Measurements from ENCODE around the gene FAM20C.

Gene FAM20C

DNA sequence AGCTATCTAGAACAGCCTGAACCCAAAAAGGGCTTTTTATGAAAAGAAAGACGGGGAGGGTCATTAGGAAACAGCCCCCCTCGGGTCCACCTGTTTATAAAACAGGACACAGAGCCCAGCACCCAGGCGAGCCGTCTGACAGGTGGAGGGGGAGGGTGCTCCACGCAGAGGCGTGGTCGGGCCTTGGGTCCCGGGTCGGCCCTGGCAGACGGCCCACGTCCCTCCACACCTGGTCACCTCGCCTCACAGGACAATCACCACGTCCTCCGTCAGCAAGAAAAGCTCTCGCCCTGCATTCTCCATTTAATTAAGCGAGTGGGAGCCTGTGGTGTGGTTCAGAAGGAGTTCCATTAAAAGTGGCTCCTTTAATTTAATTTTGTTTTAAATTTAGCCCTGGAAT lies 55.3 kb downstream of the FAM20C start:
- no peak for DNase-seq

DNA sequence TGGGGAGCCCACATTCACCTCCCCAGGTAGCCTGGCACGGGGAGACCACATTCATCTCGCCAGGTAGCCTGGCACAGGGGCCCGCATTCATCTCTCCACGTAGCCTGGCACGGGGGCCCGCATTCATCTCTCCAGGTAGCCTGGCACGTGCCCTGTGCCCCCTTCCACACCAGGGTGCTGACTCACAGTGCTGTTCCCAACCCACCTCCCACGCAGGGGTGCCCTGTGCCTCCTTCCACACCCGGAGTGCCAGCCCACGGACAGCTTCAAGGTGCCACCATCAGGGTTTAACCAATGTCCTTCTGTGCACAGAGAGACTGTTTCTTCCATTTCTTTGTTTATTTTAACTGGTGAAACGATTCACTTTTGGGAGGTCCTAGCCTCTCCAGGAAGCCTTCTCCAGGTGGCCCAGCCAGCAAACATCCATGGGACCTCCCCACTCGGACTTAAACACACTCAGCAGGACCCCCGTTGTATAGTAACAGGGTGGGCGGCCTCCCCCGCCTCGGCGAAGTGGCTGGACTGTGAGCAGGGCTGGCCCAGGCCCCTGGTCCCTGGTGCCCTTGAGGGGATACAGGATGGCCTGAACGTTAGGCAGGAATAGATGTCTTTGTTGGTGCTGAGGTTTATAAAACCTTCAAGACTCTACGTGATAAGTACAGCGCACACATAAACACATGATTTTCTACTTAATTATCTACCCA lies 56.5 kb downstream of the FAM20C start:
- no peak for DNase-seq

DNA sequence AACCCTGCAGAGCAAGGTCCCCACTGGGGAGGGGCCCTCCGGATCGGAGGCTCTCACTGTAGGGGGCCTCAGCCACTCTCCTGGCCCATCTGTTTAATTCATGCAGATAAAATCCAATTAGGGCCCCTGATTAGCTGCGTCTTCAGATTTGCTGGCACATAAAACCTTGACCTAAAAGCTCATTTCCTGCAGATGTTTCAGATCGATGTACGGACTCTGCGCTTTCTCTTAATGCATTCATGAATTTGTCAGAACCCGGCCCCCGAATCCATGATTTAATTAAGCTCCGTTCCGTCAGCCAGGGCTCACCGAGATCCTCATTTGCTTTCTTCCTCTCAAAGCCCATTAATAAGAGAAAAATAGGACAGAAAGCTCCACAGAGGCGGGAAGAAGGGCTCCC lies 57.6 kb downstream of the FAM20C start:
- no peak for DNase-seq

DNA sequence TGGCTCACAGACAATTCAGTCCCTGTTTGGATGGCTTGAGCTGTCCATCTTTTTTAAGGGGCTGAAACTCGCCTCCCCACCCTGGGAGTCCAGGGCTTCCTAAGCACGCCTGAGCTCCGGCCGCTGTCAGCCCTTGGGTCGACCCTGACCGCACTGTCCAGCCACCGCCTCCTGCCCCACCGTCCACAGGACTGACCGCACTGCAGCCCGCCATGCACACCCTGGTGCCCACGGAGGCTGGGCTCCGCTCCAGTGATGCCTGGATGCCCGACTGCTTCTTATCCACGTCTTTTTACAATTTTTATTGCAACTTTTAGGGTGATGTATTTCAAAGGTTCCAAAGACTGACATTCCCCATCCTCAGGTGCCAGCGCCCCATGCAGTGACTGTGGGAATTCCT lies 58.2 kb downstream of the FAM20C start:
- no peak for DNase-seq

DNA sequence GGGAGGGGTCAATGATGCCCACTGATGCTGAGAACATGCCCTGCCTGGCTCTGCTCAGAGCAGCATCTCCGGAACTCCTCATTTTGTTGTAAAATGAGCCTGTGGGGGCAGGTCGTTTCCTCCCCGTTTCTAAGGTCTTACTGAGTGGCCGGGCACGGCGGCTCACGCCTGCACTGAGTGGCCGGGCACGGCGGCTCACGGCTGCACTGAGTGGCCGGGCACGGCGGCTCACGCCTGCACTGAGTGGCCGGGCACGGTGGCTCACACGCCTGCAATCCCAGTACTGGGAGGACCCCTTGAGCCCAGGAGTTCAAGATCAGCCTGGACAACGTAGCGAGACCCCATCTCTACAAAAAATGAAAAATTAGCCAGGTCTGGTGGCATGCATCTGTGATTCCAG lies 58.6 kb downstream of the FAM20C start:
- DNase-seq: no peak

DNA sequence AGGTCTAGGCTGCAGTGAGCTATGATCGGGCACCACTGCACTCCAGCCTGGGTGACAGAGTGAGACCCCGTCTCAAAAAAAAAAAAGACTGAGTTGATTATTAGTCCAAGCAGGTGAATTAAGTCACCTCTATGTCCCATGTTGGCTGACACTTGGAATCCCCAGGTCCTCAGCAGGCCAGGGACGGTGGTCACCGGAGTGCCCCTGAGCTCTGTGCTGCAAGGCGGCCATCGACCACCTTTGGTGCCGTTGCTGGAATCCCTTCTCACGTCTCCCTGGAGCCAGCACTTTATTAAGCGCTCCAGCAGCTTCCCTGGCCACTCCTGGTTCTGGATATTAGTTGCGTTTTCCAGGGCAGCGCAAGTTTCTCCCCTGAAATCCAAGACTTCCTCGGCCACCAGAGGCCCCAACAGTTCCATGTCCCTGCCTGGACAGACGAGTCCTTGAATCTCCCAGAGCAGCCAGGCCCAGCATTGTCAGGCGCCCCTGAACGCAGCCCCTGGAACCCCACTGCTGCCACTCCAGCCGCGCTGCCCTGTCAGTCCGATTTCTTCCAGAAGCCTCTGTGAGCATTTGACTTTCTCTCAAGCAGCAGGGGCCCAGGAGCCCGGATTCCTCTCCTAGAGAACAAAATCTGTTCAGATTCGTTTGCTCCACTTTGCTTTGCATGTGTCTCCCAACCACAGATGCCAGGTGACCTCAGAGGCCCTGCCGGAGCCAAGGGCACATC lies 59.2 kb downstream of the FAM20C start:
- DNase-seq: no peak

DNA sequence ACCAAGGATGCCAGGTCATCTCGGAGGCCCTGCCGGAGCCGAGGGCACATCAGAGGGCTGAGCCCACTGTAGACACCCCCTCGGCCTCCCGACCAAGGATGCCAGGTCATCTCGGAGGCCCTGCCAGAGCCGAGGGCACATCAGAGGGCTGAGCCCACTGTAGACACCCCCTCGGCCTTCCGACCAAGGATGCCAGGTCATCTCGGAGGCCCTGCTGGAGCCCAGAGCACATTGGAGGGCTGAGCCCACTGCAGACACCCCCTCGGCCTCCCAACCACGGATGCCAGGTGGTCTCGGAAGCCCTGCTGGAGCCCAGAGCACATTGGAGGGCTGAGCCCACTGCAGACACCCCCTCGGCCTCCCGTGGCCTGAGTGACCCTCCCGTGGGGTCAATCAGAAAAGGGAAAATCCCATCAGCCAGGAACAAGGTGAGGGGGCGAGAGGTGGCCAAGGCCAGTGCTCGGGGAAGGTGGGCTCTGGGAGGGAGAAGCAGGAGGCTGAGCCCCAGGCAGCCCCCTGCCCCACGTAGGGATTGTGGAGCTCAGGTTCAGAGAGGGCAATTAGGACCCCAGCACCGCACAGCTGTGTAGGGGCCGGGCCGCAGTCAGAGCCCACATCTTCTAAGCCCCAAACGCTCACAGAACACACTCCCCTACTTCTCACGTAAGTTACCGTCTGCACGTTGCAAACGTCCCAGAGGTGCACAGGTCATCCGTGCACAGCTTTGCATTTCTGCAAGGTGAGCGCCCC lies 60.0 kb downstream of the FAM20C start:
- no peak for DNase-seq

DNA sequence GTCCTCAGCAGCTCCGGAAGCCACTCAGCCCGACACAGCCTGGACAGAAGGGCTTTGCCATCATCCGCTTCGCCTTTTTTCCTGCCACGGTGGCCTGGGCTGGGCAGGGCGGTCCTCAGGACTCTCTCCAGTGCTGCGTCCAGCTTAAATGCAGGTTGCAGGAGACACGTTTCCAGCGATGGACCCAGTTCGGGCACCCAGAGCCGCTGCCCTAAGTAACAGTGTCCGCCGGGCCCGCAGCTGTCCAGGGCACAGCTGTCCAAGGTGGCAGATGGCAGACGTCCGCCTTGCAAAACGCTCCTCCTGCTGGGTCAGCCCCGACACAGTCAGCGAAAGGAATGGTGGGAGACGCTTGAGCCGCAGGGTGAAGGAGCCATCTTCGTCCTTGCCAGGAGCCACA lies 60.6 kb downstream of the FAM20C start:
- DNase-seq: no peak

DNA sequence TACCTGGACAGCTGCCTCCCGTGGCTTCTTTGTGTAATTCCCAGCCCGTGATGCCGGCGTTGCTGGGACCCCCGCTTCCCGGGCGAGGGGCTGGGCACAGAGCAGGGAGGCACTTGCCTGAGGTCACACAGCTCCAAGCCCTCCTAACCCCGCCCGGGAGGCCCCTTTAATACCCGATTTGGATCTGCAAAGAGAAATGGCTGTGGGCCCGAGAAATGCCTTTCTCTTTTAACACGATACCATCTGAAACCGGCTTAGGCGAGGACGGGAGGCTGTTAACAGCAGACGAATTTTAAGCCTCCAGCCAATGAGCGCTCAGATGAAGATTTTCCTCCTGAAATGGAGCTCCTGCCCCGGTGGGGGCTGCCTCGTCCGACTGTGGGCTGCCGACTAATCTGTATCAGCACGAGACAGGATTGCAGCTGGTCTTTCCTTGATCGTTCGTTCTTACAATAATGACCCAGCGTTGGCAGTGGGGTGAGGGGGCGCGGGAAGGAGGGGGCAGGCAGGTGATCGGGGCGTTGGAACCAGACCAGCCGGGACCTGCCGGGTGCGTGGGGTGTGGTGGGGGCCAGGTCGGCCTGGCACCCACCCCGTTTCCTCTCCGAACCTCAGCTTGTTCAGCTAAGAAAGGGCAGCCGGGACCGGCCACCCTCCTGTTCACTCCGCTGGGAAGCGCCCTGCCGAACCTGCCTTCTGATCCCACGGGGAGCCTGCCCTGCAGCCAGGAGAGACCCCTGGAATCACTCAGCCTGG lies 61.4 kb downstream of the FAM20C start:
- no peak for DNase-seq

DNA sequence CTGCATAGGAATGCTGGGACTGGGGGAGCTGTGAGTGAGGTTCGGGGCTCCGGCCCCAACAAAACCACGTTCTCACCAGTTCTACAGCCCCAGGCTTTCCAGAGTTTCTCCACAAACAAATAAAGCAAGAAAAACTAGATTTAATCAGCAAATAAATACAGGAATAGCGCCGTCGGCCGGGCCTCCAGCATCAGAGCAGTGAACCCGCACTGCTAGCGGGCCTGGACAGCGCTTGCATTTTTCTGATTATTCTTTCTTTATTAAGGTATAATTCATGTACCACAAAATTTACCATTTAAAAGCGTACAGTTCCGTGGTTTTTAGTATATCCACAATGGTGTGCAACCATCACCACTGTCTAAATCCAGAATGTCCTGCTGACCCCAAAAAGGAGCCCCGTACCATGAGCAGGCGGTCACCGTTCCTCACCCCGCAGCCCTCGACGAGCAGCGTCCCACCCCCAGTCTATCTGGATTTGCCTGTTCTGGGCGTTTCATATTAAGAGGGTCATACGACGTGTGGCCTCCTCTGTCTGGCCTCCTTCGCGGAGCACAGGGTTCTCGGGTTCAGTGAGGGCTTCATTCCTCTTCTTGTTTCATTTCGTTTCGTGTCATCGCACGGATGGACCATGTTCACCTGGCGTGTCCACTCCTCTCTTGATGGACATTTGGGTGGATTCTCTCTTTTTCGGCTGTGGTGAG lies 62.1 kb downstream of the FAM20C start:
- DNase-seq: no peak

DNA sequence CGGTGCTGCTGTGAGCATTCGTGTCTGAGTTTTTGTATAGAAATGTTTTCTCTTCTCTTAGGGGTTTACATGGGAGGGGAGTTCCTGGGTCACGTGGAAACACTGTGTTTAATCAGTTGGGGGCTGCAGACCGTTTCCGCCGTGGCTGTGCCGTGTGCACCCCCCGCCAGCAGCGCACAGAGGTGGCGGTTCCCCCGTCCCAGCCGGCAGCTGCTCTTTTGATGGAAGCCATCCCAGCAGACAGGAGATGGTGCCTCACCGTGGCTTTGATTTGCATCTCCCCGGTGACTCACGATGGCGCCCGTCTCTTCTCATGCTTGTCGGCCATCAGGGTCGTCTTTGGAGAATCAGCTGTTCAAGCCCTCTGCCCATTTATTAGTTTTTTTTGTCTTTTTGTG lies 62.7 kb downstream of the FAM20C start:
- DNase-seq: no peak

DNA sequence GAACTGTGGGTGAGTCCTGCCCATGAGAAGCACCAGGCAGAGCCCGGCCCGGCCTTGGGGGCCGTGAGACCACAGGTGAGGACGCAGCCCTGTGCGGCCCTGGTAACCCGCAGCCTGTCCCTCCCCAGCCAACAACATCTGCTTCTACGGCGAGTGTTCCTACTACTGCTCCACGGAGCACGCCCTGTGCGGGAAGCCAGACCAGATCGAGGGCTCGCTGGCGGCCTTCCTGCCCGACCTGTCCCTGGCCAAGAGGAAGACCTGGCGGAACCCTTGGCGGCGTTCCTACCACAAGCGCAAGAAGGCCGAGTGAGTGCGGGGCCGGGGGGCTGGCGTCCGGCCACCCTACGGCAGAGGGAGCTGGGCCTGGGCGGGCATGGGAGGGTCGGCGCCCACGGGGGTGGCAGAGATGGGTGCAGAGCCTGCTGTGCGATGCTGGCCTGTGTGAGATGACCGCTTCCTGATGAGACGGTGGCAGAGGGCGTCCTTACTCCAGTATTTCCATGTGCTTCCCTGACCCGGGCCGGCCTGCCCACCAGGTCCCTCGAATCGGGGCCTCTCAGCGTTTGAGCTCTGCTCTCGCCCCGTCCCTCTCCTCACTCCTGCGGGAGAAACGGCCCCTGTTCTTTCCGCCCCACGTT lies 63.5 kb downstream of the FAM20C start:
- DNase-seq: no peak

DNA sequence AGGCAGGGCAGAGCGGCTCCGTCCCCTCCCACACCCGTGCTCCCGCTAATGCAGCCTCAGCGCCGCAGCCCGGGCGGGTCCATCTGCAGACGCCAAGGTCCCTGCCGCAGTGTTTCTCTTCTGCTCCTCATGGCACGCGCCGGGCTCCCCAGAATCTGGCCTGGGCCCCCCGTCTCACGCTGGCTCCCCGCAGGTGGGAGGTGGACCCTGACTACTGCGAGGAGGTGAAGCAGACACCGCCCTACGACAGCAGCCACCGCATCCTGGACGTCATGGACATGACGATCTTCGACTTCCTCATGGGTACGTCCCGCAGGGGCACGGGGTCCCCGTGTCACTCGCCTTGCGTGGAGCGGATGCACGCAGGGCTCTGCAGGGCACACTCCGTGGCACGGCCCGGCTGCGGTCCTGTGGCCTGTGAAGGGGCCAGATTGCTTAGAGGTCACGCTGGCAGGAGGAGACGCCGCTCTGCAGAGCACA lies 64.1 kb downstream of the FAM20C start:
- no peak for DNase-seq

DNA sequence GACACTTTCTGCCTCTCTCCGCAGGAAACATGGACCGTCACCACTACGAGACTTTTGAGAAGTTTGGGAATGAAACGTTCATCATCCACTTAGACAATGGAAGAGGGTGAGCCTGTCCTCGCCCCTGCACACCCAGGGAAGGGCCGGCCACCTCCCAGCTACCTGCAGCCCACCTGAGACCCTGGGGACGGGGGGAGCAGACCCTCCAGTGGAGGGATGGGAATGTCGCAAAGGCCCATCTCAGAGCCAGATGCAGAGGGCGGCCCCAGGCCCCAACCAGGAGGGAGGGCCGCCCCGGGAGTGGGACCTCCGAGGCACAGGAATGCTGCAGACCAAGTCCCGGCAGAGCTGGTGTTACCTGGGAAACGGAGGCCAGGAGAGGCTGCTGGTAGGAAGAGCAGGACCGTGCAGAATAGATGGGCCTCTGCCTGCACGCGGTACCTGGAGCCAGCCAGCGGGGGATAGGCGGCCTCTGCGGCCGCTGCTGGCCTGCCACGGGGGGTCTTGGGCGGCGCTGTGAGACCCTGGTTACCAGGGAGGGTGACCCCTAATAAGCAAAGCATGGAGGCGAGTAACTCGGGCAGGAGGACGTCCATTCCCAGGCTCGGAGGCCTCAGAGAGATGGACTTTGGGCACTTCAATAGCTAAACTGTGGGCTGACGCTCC lies 64.7 kb downstream of the FAM20C start:
- DNase-seq: no peak

DNA sequence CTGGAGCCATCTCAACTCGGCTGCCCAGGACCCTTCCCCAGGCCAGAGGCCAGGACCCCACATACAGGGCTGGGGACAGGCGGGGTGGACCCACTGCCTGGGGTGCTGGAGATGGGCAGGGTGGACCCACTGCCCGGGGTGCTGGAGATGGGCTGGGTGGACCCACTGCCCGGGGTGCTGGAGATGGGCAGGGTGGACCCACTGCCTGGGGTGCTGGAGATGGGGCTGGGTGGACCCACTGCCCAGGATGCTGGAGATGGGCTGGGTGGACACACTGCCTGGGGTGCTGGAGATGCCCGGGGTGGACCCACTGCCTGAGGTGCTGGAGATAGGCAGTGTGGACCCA lies 65.2 kb downstream of the FAM20C start:
- no peak for DNase-seq

DNA sequence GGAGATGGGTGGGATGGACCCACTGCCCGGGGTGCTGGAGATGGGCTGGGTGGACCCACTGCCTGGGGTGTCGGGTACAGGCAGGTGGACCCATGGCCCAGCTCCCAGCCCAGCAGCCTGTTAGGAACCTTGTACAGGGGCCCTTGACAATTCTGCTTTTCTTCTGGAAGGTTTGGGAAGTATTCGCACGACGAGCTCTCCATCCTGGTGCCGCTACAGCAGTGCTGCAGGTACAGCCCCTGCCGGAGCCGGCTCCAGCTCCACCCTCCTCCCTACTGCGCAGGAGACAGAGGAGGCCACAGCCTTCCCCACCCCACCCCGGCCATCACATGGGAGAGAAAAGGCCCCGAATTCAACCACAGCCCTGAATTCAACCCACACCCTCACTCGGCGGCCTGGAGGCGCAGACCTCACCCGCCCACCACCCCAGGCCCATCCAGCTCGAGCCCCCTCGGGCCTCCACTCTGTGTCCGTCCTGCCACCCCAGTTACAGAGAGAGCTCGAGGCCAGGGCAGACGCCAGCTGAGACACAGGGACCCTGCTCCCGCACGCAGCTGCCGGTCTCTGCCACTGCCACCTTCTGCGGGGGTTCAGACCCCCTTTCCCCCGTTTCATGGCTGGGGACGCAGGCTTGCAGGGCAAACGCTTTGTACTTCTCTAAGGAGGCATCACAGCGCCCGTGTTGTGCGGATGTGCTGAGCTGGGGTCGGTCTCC lies 66.3 kb downstream of the FAM20C start:
- no peak for DNase-seq

DNA sequence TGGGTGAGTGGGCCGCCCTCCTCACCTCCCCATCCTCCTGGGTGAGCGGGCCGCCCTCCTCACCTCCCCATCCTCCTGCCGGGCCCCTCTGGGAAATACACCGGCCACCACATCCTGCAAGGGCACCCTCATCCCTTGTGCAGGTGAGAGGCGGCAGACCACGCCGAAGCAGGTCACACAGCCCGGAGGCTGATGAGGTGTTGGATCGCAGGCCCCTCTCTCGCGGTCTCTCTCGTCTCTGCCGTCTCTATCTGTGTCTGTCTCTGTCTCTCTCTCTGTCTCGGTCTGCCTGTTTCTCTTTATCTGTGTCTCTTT lies 66.8 kb downstream of the FAM20C start:
- DNase-seq: no peak

DNA sequence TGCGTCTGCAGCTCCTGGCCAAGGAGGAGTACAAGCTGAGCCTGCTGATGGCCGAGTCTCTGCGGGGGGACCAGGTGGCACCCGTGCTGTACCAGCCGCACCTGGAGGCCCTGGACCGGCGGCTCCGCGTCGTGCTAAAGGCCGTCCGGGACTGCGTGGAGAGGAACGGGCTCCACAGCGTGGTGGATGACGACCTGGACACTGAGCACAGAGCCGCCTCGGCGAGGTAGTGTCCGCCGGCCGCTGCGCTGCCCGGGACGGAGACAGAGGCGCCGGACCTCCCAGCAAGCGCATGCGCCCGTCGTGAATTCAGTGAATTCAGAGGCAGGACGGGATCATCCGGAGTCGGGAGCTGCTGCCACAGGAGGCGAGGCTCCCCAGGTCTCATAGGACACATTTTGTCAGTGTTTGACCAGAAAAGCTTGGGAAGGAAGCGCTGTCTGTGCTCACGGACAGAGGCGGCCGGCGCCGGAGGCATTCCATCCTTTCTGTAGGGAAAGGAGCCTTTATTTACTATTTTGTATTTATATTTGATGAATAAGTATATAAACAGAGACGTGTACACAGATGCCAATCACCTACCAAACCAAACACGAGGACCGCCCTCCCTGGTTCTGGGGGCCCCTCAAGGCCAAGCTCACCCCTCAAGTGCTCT lies 67.5 kb downstream of the FAM20C start:
- DNase-seq: no peak

DNA sequence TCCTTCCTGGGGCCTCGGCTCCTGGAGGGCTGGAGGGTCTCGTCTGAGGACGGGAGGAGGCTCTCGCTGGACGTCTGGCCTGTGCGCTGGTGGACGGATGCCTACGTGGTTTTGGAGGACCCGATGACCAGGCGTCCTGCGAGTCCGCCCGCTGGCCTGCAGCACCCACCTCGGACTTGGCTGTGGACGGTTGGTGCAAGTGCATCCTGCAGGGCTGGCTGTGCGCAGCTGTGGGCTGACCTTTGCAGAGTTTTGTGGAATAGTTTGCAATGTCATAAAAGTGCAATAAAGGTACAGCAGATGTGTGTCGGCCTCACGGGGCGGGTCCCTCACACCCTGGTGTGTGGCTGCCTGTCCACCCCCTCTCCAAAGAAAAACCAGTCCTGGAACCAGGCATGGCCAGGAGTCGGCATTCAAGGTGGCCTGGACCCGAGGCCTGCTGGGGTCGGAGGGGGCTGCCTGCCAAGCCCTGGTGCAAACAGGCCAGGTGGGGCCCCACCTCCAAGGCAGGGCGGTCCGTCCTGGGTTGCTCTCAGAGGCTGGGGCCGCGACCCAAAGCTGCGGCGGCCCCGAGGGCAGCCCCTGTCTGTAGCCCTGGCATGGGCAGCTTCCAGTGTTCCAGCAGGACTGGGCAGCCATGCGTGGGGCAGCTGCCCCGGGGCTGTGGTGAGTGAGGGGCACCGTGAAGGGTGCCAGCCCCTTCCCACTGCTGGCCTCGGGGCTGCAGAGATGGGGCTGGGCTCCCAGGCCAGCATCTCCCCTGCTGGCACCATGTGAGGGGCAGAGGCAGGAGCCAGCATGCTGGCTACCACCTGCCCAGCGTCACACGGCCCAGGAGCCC lies 68.3 kb downstream of the FAM20C start:
- no peak for DNase-seq
